ENCODE data around the gene KLF5.
"Not testable (repeated sequence)": the region's sequence is repeated elsewhere in the genome, so short reads cannot be mapped to it uniquely, and the experiment has no call there.

The KLF5 gene

DNA sequence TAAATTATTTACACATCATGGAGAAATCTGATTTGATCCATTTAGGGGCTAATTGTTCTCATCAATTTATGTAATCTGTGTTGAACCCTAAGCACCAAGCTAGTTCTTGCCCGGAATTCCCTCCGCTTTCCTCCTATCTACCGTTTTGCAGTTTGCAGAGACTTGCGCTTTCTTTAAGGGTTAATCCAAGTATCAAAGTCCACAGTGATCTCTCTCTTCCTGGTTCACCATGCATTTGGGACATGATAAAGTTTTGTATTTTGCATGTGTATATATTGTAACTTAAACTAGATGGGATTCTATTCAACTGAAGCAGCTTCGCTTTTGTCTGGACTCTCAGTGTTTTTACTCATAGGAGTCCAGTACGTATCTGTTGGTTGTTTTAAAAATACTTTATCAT lies 13.8 kb upstream of the KLF5 start:
- in situ Hi-C loops (cut with HindIII; ENCODE audit: low sequenced_read_pairs) = no loop called here
- H3K4me3 ChIP-seq (ENCODE audit: low read depth, low read length) = no peak overlapping the region
- DNase-seq (ENCODE audit: low read depth) = no peak
- TF ChIP-seq, protein P1, sequence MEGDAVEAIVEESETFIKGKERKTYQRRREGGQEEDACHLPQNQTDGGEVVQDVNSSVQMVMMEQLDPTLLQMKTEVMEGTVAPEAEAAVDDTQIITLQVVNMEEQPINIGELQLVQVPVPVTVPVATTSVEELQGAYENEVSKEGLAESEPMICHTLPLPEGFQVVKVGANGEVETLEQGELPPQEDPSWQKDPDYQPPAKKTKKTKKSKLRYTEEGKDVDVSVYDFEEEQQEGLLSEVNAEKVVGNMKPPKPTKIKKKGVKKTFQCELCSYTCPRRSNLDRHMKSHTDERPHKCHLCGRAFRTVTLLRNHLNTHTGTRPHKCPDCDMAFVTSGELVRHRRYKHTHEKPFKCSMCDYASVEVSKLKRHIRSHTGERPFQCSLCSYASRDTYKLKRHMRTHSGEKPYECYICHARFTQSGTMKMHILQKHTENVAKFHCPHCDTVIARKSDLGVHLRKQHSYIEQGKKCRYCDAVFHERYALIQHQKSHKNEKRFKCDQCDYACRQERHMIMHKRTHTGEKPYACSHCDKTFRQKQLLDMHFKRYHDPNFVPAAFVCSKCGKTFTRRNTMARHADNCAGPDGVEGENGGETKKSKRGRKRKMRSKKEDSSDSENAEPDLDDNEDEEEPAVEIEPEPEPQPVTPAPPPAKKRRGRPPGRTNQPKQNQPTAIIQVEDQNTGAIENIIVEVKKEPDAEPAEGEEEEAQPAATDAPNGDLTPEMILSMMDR (IDR thresholded peaks at IDR 0.05; ENCODE audit: low read depth, low read length, missing control alignments) = no peak

DNA sequence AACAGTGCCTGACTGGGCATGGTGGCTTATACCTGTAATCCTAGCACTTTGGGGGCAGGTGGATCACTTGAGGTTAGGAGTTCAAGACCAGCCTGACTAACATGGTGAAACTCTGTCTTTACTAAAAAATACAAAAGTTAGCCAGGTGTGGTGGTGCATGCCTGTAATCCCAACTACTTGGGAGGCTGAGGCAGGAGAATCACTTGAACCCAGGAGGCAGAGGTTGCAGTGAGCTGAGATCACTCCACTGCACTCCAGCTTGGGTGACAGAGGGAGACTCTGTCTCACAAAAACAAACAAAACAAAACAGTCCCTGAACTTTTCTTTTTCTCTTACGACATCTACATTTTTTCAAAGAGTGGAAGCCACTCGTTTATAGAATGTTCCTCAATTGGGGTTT lies 10.2 kb upstream of the KLF5 start:
- DNase-seq (ENCODE audit: low read depth); in situ Hi-C loops (cut with HindIII; ENCODE audit: low sequenced_read_pairs); H3K4me3 ChIP-seq (ENCODE audit: low read depth, low read length): not testable (repeated sequence)

DNA sequence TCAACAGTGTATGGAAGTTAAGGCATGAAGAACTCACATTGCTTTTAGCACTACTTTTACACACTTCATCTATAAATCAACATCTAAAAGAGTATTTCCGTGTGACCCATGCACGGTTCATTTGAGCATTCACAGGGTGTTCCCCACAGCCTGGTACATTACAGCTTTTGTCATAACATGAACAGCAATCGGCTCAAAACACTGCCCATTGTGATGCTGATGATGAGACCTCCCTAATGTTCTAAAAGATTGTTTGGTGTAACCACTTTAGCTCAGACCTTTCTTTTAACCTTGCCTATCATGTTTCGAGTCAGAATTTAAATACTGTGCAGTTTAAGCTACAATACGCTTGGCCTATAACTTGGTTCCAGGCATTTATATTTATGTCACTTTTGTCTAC lies 4.1 kb upstream of the KLF5 start:
- DNase-seq (ENCODE audit: low read depth) = no peak
- TF ChIP-seq, protein P1 (IDR thresholded peaks at IDR 0.05; ENCODE audit: low read depth, low read length, missing control alignments) = no peak
- in situ Hi-C loops (cut with HindIII; ENCODE audit: low sequenced_read_pairs) = no loop called here
- H3K4me3 ChIP-seq (ENCODE audit: low read depth, low read length) = no peak overlapping the region

DNA sequence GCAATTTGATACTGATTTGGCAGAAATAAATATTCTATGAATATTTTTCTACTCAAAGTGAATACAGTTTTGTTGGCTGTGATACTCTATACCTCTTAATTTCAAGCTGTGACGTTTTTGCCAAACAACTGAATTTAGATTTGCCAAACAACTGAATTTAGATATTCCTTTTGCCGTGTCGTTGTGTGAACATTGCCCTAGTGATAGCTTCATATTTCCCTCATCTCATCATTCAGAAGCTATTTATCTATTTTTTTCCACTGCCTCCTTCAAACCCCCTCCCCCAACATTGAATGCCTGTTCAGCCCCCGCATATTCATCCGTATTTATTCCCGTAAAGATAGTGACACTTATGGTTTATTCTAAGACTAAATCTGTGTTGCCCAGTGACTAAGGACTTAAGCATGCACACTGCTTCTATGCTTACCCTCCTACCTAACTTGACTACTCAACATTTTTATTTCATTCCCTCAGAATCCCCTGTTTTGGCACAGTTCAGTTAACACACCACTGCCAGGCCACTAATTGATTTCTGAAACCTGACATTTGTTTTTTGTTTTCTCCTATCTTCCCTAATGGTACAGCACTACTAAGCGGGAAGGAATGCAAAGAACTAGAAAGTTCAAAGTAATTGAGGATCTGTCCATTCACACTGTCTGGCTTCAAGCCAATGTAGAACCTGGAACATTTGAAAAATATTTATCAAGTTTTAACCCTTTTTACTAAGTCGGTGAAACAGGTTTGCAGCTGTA lies 2.8 kb upstream of the KLF5 start:
- DNase-seq (ENCODE audit: low read depth) = peak; percentile 80
- TF ChIP-seq, protein P1 (IDR thresholded peaks at IDR 0.05; ENCODE audit: low read depth, low read length, missing control alignments) = no peak
- in situ Hi-C loops (cut with HindIII; ENCODE audit: low sequenced_read_pairs) = no loop called here
- no peak overlapping the region for H3K4me3 ChIP-seq (ENCODE audit: low read depth, low read length)

DNA sequence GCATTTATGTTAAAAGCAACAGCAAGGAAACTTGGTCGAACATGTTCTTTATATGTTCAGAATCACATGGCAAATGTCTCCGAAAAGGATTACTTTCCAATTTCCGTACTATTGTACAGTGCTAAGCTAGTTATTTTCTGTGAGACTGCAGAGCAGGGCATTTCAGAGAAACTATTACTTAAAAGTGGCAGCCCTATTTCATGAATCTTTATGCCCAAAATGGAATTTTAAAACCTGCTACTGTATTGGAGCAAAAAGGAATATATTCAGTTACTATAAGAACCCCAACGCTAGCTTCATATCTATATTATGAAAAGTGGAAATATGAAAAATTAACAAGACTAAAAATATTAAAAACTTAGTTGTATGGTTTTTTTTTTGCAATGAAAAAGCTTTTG lies 2.2 kb upstream of the KLF5 start:
- TF ChIP-seq, protein P1 (IDR thresholded peaks at IDR 0.05; ENCODE audit: low read depth, low read length, missing control alignments) = no peak
- in situ Hi-C loops (cut with HindIII; ENCODE audit: low sequenced_read_pairs) = no loop called here
- no peak for DNase-seq (ENCODE audit: low read depth)
- no peak overlapping the region for H3K4me3 ChIP-seq (ENCODE audit: low read depth, low read length)

DNA sequence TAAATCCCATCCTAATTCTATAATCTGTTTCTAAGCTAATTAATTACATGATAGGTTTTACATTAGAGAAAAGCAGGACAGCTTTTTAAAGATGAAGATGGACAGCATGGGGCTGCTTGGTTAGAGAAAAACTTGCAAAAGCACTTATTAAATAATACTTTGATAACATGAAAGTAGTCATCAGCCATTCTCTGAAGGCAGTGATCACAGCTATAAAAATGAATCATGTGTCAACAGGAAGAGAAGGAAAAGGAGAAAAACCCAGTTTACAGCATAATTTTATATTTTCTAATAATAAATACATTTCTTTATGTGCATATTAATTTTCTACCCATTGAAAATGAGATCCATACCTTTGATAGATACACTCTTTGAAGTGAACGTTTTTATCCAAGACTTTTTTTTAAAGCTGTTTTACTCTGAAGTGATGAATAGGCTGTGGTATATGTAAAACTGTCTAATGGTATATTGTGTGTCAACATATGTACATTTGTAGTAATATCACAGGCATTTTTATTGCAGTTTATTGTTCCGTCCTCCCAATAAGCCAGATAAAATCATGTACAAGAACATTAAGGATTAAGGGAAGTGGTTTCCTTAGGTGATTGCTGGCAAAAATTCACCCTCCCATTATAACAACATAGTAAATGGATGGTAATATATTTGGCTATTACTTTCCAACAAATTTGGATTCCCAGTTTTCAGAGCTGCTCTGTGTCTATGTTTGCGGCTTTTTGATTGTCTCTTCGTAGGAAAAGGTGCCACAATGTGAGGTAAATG lies 1.3 kb upstream of the KLF5 start:
- in situ Hi-C loops (cut with HindIII; ENCODE audit: low sequenced_read_pairs) = no loop called here
- TF ChIP-seq, protein P1 (IDR thresholded peaks at IDR 0.05; ENCODE audit: low read depth, low read length, missing control alignments) = no peak
- H3K4me3 ChIP-seq (ENCODE audit: low read depth, low read length) = no peak overlapping the region
- no peak for DNase-seq (ENCODE audit: low read depth)

DNA sequence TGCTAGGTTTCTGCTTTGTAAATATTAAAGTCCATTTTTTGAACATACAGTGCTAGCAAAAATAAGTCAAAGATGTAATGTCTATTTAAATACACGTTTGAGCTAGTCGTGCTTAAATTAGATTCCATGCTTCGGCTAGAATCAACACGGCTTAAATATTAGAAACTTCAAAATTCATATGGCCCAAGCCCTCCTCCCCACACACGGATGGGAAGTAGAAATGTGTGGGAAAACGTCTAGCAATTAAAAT lies 816 bp upstream of the KLF5 start:
- TF ChIP-seq, protein P1 (IDR thresholded peaks at IDR 0.05; ENCODE audit: low read depth, low read length, missing control alignments) = no peak
- in situ Hi-C loops (cut with HindIII; ENCODE audit: low sequenced_read_pairs) = no loop called here
- no peak for DNase-seq (ENCODE audit: low read depth)
- H3K4me3 ChIP-seq (ENCODE audit: low read depth, low read length) = peak overlapping the region; percentile 67
